Thyroid gland (tissue), 4 donors: ENCODE results near the gene USP6NL.

Experiments used
- POLR2A ChIP-seq, 2 donors: fragments of 450-650 bp; IDR thresholded peaks; one replicate each; pipeline ENCODE4 v1.6.1; 2017; ENCODE audit warnings: antibody characterized with exemption in 2 of 2, mild to moderate bottlenecking in 2 of 2, moderate library complexity in 1 of 2
- TF ChIP-seq, protein P1 (sequence below), 6 experiments: fragments of 200-600 bp in 3 of 6; fragments of 450-650 bp in 3 of 6; sonication (generic) in 3 of 6; IDR thresholded peaks; one replicate each; pipeline ENCODE4 v1.5.1; 2016 to 2019; ENCODE audit warnings: antibody characterized with exemption in 6 of 6, mild to moderate bottlenecking in 2 of 6, inconsistent platforms in 1 of 6, moderate library complexity in 1 of 6

DNA sequence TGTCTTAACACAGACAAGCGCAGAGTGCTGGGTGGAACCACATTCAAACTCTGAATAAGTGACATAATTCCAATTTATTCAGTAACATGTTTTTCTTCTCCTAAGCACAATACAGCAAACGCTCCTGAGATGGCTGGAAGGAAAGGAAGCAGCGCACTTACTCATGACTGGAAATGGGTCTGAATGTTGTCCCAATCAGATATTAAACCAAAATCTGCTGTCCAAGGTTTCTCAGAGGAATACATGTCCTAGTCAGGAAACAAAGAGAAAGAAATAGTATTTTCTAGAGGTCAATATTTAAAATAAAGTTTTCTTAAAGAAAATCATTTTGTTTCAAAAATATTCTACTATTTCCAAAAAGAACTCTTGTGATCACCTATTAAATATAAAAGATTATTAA lies 14.0 kb downstream of the USP6NL start:
- TF ChIP-seq POLR2A (IDR thresholded peaks at IDR 0.05) = no peak
- TF ChIP-seq, protein P1, sequence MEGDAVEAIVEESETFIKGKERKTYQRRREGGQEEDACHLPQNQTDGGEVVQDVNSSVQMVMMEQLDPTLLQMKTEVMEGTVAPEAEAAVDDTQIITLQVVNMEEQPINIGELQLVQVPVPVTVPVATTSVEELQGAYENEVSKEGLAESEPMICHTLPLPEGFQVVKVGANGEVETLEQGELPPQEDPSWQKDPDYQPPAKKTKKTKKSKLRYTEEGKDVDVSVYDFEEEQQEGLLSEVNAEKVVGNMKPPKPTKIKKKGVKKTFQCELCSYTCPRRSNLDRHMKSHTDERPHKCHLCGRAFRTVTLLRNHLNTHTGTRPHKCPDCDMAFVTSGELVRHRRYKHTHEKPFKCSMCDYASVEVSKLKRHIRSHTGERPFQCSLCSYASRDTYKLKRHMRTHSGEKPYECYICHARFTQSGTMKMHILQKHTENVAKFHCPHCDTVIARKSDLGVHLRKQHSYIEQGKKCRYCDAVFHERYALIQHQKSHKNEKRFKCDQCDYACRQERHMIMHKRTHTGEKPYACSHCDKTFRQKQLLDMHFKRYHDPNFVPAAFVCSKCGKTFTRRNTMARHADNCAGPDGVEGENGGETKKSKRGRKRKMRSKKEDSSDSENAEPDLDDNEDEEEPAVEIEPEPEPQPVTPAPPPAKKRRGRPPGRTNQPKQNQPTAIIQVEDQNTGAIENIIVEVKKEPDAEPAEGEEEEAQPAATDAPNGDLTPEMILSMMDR (IDR thresholded peaks at IDR 0.05) = no peak
